ENCODE results near the gene HYCC2.

Gene HYCC2

GRCh38 chr2:201111096-201111495 lies 39.6 kb upstream of the HYCC2 start:
- DNase-seq (ENCODE audit: low spot score) (no peak), ATAC-seq (ENCODE audit: low read depth) (no peak)
- no peaks in the 10 kb centered on the region for H3K9me3 ChIP-seq (ENCODE audit: severe bottlenecking)
- no peak for TF ChIP-seq CTCF (IDR thresholded peaks at IDR 0.05; ENCODE audit: poor library complexity, severe bottlenecking)
- no peaks in the 10 kb centered on the region for H3K4me1 ChIP-seq (ENCODE audit: insufficient read depth, poor library complexity, severe bottlenecking)
- H3K36me3 ChIP-seq (ENCODE audit: low read depth), result no peaks in the 10 kb centered on the region
- H3K4me3 ChIP-seq (ENCODE audit: severe bottlenecking), result no peak overlapping the region
- no peaks in the 10 kb centered on the region for H3K27me3 ChIP-seq (ENCODE audit: insufficient read depth, poor library complexity, severe bottlenecking)
- H3K27ac ChIP-seq (ENCODE audit: poor library complexity, severe bottlenecking), result no peak overlapping the region

GRCh38 chr2:201110615-201111014 lies 39.1 kb upstream of the HYCC2 start:
- Histone ChIP-seq H3K4me3 (ENCODE audit: severe bottlenecking) (no peak overlapping the region), H3K9me3 (ENCODE audit: severe bottlenecking) (no peaks in the 10 kb centered on the region), H3K27me3 (ENCODE audit: insufficient read depth, poor library complexity, severe bottlenecking) (no peaks in the 10 kb centered on the region), H3K4me1 (ENCODE audit: insufficient read depth, poor library complexity, severe bottlenecking) (no peaks in the 10 kb centered on the region), H3K36me3 (ENCODE audit: low read depth) (no peaks in the 10 kb centered on the region), H3K27ac (ENCODE audit: poor library complexity, severe bottlenecking) (no peak overlapping the region)
- ATAC-seq (ENCODE audit: low read depth) (no peak), DNase-seq (ENCODE audit: low spot score) (no peak)
- TF ChIP-seq CTCF (IDR thresholded peaks at IDR 0.05; ENCODE audit: poor library complexity, severe bottlenecking), result no peak

GRCh38 chr2:201109186-201109585 lies 37.7 kb upstream of the HYCC2 start:
- Histone ChIP-seq H3K4me3 (ENCODE audit: severe bottlenecking) (no peak overlapping the region), H3K27me3 (ENCODE audit: insufficient read depth, poor library complexity, severe bottlenecking) (no peaks in the 10 kb centered on the region), H3K4me1 (ENCODE audit: insufficient read depth, poor library complexity, severe bottlenecking) (no peaks in the 10 kb centered on the region), H3K9me3 (ENCODE audit: severe bottlenecking) (no peaks in the 10 kb centered on the region), H3K27ac (ENCODE audit: poor library complexity, severe bottlenecking) (no peak overlapping the region), H3K36me3 (ENCODE audit: low read depth) (no peaks in the 10 kb centered on the region)
- no peak for TF ChIP-seq CTCF (IDR thresholded peaks at IDR 0.05; ENCODE audit: poor library complexity, severe bottlenecking)
- no peak for ATAC-seq (ENCODE audit: low read depth)
- no peak for DNase-seq (ENCODE audit: low spot score)

GRCh38 chr2:201108341-201108740 lies 36.9 kb upstream of the HYCC2 start:
- Histone ChIP-seq H3K4me3 (ENCODE audit: severe bottlenecking) (no peak overlapping the region), H3K27ac (ENCODE audit: poor library complexity, severe bottlenecking) (no peak overlapping the region), H3K4me1 (ENCODE audit: insufficient read depth, poor library complexity, severe bottlenecking) (no peaks in the 10 kb centered on the region), H3K27me3 (ENCODE audit: insufficient read depth, poor library complexity, severe bottlenecking) (no peaks in the 10 kb centered on the region), H3K36me3 (ENCODE audit: low read depth) (no peaks in the 10 kb centered on the region), H3K9me3 (ENCODE audit: severe bottlenecking) (no peaks in the 10 kb centered on the region)
- DNase-seq (ENCODE audit: low spot score), result no peak
- TF ChIP-seq CTCF (IDR thresholded peaks at IDR 0.05; ENCODE audit: poor library complexity, severe bottlenecking), result no peak
- ATAC-seq (ENCODE audit: low read depth), result no peak

- Histone ChIP-seq H3K36me3 (ENCODE audit: low read depth) (no peaks in the 10 kb centered on the region), H3K4me1 (ENCODE audit: insufficient read depth, poor library complexity, severe bottlenecking) (no peaks in the 10 kb centered on the region), H3K27ac (ENCODE audit: poor library complexity, severe bottlenecking) (no peak overlapping the region), H3K4me3 (ENCODE audit: severe bottlenecking) (no peak overlapping the region), H3K27me3 (ENCODE audit: insufficient read depth, poor library complexity, severe bottlenecking) (no peaks in the 10 kb centered on the region), H3K9me3 (ENCODE audit: severe bottlenecking) (no peaks in the 10 kb centered on the region)
- no peak for DNase-seq (ENCODE audit: low spot score)
- ATAC-seq (ENCODE audit: low read depth), result no peak
- no peak for TF ChIP-seq CTCF (IDR thresholded peaks at IDR 0.05; ENCODE audit: poor library complexity, severe bottlenecking)
These were observed 36.2 kb upstream of the HYCC2 start for GRCh38 chr2:201107624-201108023.
